Progenitor cell of endocrine pancreas (in vitro differentiated cells): Measurements from ENCODE around the gene SPTLC3. TPM values are rescaled to one million over a fixed set of nuclear protein-coding genes. Genes with fewer than 3 reads are reported as not detected.

Source experiments
- DNase-seq: peaks from one replicate; pipeline ENCODE4 v3.0.0; 2021; ENCODE audit warnings: low spot score; ENCODE audit not compliant: unreplicated experiment
- H3K27ac Mint-ChIP-seq: 2 replicates; pipeline ENCODE4 v1.8.0; 2021; ENCODE audit warnings: mild to moderate bottlenecking, moderate library complexity, mixed read lengths
- H3K27me3 Mint-ChIP-seq: 2 replicates; pipeline ENCODE4 v1.8.0; 2021; ENCODE audit warnings: mixed read lengths
- H3K36me3 Mint-ChIP-seq: 2 replicates; pipeline ENCODE4 v1.8.0; 2022; ENCODE audit warnings: mixed read lengths; ENCODE audit not compliant: insufficient read depth
- H3K4me1 Mint-ChIP-seq: 2 replicates; pipeline ENCODE4 v1.8.0; 2021; ENCODE audit warnings: low read depth, mixed read lengths
- H3K4me3 Mint-ChIP-seq: 2 replicates; pipeline ENCODE4 v1.8.0; 2021; ENCODE audit warnings: low read depth, mild to moderate bottlenecking, moderate library complexity, mixed read lengths
- H3K9me3 Mint-ChIP-seq: 2 replicates; pipeline ENCODE4 v1.8.0; 2021; ENCODE audit warnings: low read depth, mixed read lengths
- CTCF ChIP-seq: fragments of 200-600 bp; sonication (generic); IDR thresholded peaks from one replicate; pipeline ENCODE4 v1.5.0; 2021; ENCODE audit warnings: antibody characterized with exemption, mild to moderate bottlenecking; ENCODE audit not compliant: unreplicated experiment
- total RNA-seq: library from RNA; stranded (reverse); gene quantifications from 2 replicates; pipeline ENCODE4 v1.2.1, GENCODE V29; 2021

The SPTLC3 gene
- total RNA-seq, 1 donor from 2014 or later = 52.2 TPM

GRCh38 chr20:12969071-12969669, 39.6 kb upstream of the SPTLC3 start:
- TF ChIP-seq CTCF = no peak
- no peak for DNase-seq
- H3K9me3 Mint-ChIP-seq = peaks cover 8% of the 10 kb centered on the region
- no peaks in the 10 kb centered on the region for H3K4me1 Mint-ChIP-seq
- H3K4me3 Mint-ChIP-seq = no peak overlapping the region
- peaks cover 3% of the 10 kb centered on the region for H3K36me3 Mint-ChIP-seq
- no peak overlapping the region for H3K27ac Mint-ChIP-seq
- H3K27me3 Mint-ChIP-seq = no peaks in the 10 kb centered on the region

- H3K36me3 Mint-ChIP-seq = peaks cover 3% of the 10 kb centered on the region
- no peaks in the 10 kb centered on the region for H3K27me3 Mint-ChIP-seq
- DNase-seq = no peak
- H3K27ac Mint-ChIP-seq = no peak overlapping the region
- TF ChIP-seq CTCF = peak; percentile 73
- H3K9me3 Mint-ChIP-seq = peaks cover 12% of the 10 kb centered on the region
- H3K4me1 Mint-ChIP-seq = no peaks in the 10 kb centered on the region
- H3K4me3 Mint-ChIP-seq = no peak overlapping the region
Measured at GRCh38 chr20:12970372-12970821, 38.4 kb upstream of the SPTLC3 start.

- Mint-ChIP-seq H3K27ac (peak overlapping the region; percentile 89), H3K36me3 (no peaks in the 10 kb centered on the region), H3K27me3 (no peaks in the 10 kb centered on the region), H3K9me3 (peaks cover 14% of the 10 kb centered on the region), H3K4me3 (no peak overlapping the region), H3K4me1 (peaks cover 26% of the 10 kb centered on the region)
- no peak for TF ChIP-seq CTCF
- no peak for DNase-seq
Measured at GRCh38 chr20:12975833-12976608, 32.8 kb upstream of the SPTLC3 start.

- DNase-seq = no peak
Measured at GRCh38 chr20:12976720-12977309, 32.0 kb upstream of the SPTLC3 start.

More at GRCh38 chr20:12976720-12977309, 32.0 kb upstream of the SPTLC3 start:
- Mint-ChIP-seq H3K9me3 (peaks cover 16% of the 10 kb centered on the region), H3K27ac (peak overlapping the region; percentile 89), H3K4me1 (peaks cover 26% of the 10 kb centered on the region), H3K4me3 (no peak overlapping the region), H3K27me3 (no peaks in the 10 kb centered on the region), H3K36me3 (no peaks in the 10 kb centered on the region)
- TF ChIP-seq CTCF = no peak
